Iris pigment epithelial cell (primary cell): ENCODE measurements around the gene EIF1B.

Experiments used
- DNase-seq: peaks from one replicate; pipeline ENCODE4 v3.0.0-alpha.2; 2011; ENCODE audit warnings: low read depth

Gene EIF1B

GRCh38 chr3:40308725-40309417 is 636 bp upstream of the EIF1B start:
- DNase-seq = no peak

GRCh38 chr3:40309925-40310695 is 603 bp downstream of the EIF1B start:
- peak; percentile 50 for DNase-seq

- peak; percentile 37 for DNase-seq
Observed at GRCh38 chr3:40310705-40311104, 1.2 kb downstream of the EIF1B start.

GRCh38 chr3:40312661-40313226 is 3.2 kb downstream of the EIF1B start:
- DNase-seq = peak; percentile 31

GRCh38 chr3:40313975-40314860 is 4.7 kb downstream of the EIF1B start:
- DNase-seq = no peak

- DNase-seq = peak; percentile 74
Observed at GRCh38 chr3:40317061-40317855, 7.8 kb downstream of the EIF1B start.

- DNase-seq = no peak
Observed at GRCh38 chr3:40321818-40322217, 12.3 kb downstream of the EIF1B start.

GRCh38 chr3:40323946-40324345 is 14.4 kb downstream of the EIF1B start:
- DNase-seq = no peak

GRCh38 chr3:40324621-40325020 is 15.1 kb downstream of the EIF1B start:
- no peak for DNase-seq

GRCh38 chr3:40325465-40325864 is 16.0 kb downstream of the EIF1B start:
- DNase-seq = no peak

- no peak for DNase-seq
Observed at GRCh38 chr3:40328374-40328773, 18.9 kb downstream of the EIF1B start.

GRCh38 chr3:40329071-40329470 is 19.6 kb downstream of the EIF1B start:
- no peak for DNase-seq

- no peak for DNase-seq
Observed at GRCh38 chr3:40332684-40333083, 23.2 kb downstream of the EIF1B start.

GRCh38 chr3:40333416-40333815 is 23.9 kb downstream of the EIF1B start:
- DNase-seq = no peak

- no peak for DNase-seq
Observed at GRCh38 chr3:40333852-40334251, 24.3 kb downstream of the EIF1B start.

GRCh38 chr3:40336101-40336500 is 26.6 kb downstream of the EIF1B start:
- DNase-seq = no peak

- no peak for DNase-seq
Observed at GRCh38 chr3:40336511-40337135, 27.1 kb downstream of the EIF1B start.

- DNase-seq = no peak
Observed at GRCh38 chr3:40337136-40338108, 27.9 kb downstream of the EIF1B start.

- DNase-seq = no peak
Observed at GRCh38 chr3:40339871-40340270, 30.4 kb downstream of the EIF1B start.
